HG03060 (cell line): ENCODE results near the gene RNU2-1.
"Not testable (repeated sequence)": the region's sequence is repeated elsewhere in the genome, so short reads cannot be mapped to it uniquely, and the experiment has no call there.

Source experiments
- ATAC-seq: cut with Tn5 transposase; IDR thresholded peaks from one replicate; pipeline ENCODE4 v1.9.1; 2021; ENCODE audit warnings: low read depth, moderate number of reproducible peaks; ENCODE audit not compliant: unreplicated experiment

The RNU2-1 gene

GRCh38 chr17:43233877-43234276, at the start of gene RNU2-1:
Gene RNU2-1 (minus strand): TSS chr17:43233977.
- ATAC-seq: not testable (repeated sequence)

GRCh38 chr17:43272914-43273313, 39.1 kb upstream of the RNU2-1 start:
- ATAC-seq: not testable (repeated sequence)

- not testable (repeated sequence) for ATAC-seq
These were observed 38.7 kb upstream of the RNU2-1 start for GRCh38 chr17:43272483-43272882.

- ATAC-seq: not testable (repeated sequence)
These were observed 37.1 kb upstream of the RNU2-1 start for GRCh38 chr17:43270552-43271504.

GRCh38 chr17:43246456-43246855, 12.7 kb upstream of the RNU2-1 start:
- ATAC-seq: not testable (repeated sequence)

GRCh38 chr17:43240596-43241352, 7.0 kb upstream of the RNU2-1 start:
- ATAC-seq: not testable (repeated sequence)

GRCh38 chr17:43239597-43239996, 5.8 kb upstream of the RNU2-1 start:
- not testable (repeated sequence) for ATAC-seq

- not testable (repeated sequence) for ATAC-seq
These were observed 514 bp downstream of the RNU2-1 start for GRCh38 chr17:43233263-43233662.

GRCh38 chr17:43232021-43232699, 1.6 kb downstream of the RNU2-1 start:
- ATAC-seq: not testable (repeated sequence)

GRCh38 chr17:43231205-43232020, 2.4 kb downstream of the RNU2-1 start:
- not testable (repeated sequence) for ATAC-seq

GRCh38 chr17:43228020-43228782, 5.6 kb downstream of the RNU2-1 start, which contains the start of gene CCDC200:
Gene CCDC200 (minus strand): TSS chr17:43228623. CDS start chr17:43228554, 69 bp downstream.
- not testable (repeated sequence) for ATAC-seq

GRCh38 chr17:43226393-43226792, 7.4 kb downstream of the RNU2-1 start:
- no peak for ATAC-seq

GRCh38 chr17:43224146-43224705, 9.6 kb downstream of the RNU2-1 start:
- no peak for ATAC-seq

- ATAC-seq: no peak
These were observed 13.2 kb downstream of the RNU2-1 start for GRCh38 chr17:43220511-43221125.

GRCh38 chr17:43219746-43220380, 13.9 kb downstream of the RNU2-1 start:
- no peak for ATAC-seq

GRCh38 chr17:43219001-43219400, 14.8 kb downstream of the RNU2-1 start:
- ATAC-seq: no peak

GRCh38 chr17:43217614-43218087, 16.1 kb downstream of the RNU2-1 start:
- no peak for ATAC-seq
